Osteoblast (primary cell): ENCODE measurements around the gene CMPK1. TPM values are rescaled to one million over a fixed set of nuclear protein-coding genes. Genes with fewer than 3 reads are reported as not detected.

Source experiments
- DNase-seq: peaks from one replicate; pipeline ENCODE4 v3.0.0; 2011; ENCODE audit warnings: low spot score, mixed read lengths; ENCODE audit not compliant: insufficient read length; ENCODE audit errors: missing footprints
- H2AFZ ChIP-seq: 2 replicates; pipeline ENCODE4 v1.6.0; 2011; ENCODE audit warnings: mild to moderate bottlenecking, low read length
- H3K27ac ChIP-seq: 2 replicates; pipeline ENCODE4 v1.5.1; 2011; ENCODE audit warnings: mild to moderate bottlenecking, low read depth, low read length, moderate library complexity
- H3K27me3 ChIP-seq: 2 replicates; pipeline ENCODE4 v1.6.0; 2012; ENCODE audit warnings: mild to moderate bottlenecking, control low read depth, inconsistent platforms, low read length, moderate library complexity; ENCODE audit not compliant: insufficient read depth
- H3K36me3 ChIP-seq: 2 replicates; pipeline ENCODE4 v1.5.1; 2011; ENCODE audit warnings: mild to moderate bottlenecking, low read length, control low read depth, moderate library complexity; ENCODE audit not compliant: insufficient read depth
- H3K4me1 ChIP-seq: 2 replicates; pipeline ENCODE4 v1.5.1; 2011; ENCODE audit warnings: mild to moderate bottlenecking, low read length, control low read depth, moderate library complexity; ENCODE audit not compliant: insufficient read depth
- H3K4me2 ChIP-seq: 2 replicates; pipeline ENCODE4 v1.6.0; 2011; ENCODE audit warnings: mild to moderate bottlenecking, low read length; ENCODE audit not compliant: insufficient read depth
- H3K4me3 ChIP-seq: fragments of 200-600 bp; sonication (generic); 3 replicates; pipeline ENCODE4 v1.5.1; 2012; ENCODE audit warnings: mild to moderate bottlenecking, low read length, inconsistent platforms; ENCODE audit not compliant: insufficient read depth
- H3K79me2 ChIP-seq: 2 replicates; pipeline ENCODE4 v1.6.0; 2012; ENCODE audit warnings: mild to moderate bottlenecking, low read length, control low read depth, inconsistent platforms; ENCODE audit not compliant: insufficient read depth
- H3K9me3 ChIP-seq: 2 replicates; pipeline ENCODE4 v1.5.1; 2011; ENCODE audit warnings: low read depth, low read length, control low read depth
- H4K20me1 ChIP-seq: 2 replicates; pipeline ENCODE4 v1.6.0; 2012; ENCODE audit warnings: mild to moderate bottlenecking, low read length, control low read depth; ENCODE audit not compliant: insufficient read depth
- total RNA-seq: library from RNA; depleted of rRNA; stranded (reverse); fragments of >200 nt; gene quantifications from 2 replicates; pipeline ENCODE4 v1.2.3, GENCODE V29; 2012
- TF ChIP-seq, protein P1 (sequence below): IDR thresholded peaks from 2 replicates; pipeline ENCODE4 v1.5.1; 2011; ENCODE audit warnings: mild to moderate bottlenecking, low read depth, low read length, moderate library complexity; ENCODE audit errors: extremely low read depth

CMPK1 gene
- total RNA-seq, 1 donor, result 111 TPM

DNA sequence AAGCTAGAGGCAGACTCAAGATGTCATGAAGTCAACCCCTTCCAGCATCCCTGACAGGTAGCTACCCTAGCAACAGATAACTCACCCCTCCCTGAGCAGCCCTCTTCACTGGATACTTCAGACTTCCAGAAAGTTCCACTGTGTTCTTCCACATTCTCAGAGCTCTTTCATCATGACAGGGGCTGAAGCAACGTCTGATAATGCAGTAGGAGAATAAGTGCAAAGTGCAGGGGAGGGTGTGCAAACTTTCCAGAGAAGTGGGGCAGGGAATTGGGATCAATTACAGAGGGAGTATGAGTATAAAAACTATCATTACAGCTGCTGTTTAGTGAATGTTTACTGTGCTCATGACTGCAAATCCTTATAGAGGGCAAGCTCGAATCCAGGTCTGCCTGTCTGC lies 56.1 kb downstream of the CMPK1 start:
- Histone ChIP-seq H3K36me3 (no peaks in the 10 kb centered on the region), H3K9me3 (no peaks in the 10 kb centered on the region), H2AFZ (no peak overlapping the region), H3K27ac (no peak overlapping the region), H3K4me1 (peaks cover 2% of the 10 kb centered on the region), H4K20me1 (peaks cover 5% of the 10 kb centered on the region), H3K79me2 (no peaks in the 10 kb centered on the region), H3K4me2 (no peak overlapping the region), H3K4me3 (no peak overlapping the region), H3K27me3 (no peaks in the 10 kb centered on the region)
- TF ChIP-seq, protein P1, sequence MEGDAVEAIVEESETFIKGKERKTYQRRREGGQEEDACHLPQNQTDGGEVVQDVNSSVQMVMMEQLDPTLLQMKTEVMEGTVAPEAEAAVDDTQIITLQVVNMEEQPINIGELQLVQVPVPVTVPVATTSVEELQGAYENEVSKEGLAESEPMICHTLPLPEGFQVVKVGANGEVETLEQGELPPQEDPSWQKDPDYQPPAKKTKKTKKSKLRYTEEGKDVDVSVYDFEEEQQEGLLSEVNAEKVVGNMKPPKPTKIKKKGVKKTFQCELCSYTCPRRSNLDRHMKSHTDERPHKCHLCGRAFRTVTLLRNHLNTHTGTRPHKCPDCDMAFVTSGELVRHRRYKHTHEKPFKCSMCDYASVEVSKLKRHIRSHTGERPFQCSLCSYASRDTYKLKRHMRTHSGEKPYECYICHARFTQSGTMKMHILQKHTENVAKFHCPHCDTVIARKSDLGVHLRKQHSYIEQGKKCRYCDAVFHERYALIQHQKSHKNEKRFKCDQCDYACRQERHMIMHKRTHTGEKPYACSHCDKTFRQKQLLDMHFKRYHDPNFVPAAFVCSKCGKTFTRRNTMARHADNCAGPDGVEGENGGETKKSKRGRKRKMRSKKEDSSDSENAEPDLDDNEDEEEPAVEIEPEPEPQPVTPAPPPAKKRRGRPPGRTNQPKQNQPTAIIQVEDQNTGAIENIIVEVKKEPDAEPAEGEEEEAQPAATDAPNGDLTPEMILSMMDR, result no peak
- DNase-seq, result no peak

DNA sequence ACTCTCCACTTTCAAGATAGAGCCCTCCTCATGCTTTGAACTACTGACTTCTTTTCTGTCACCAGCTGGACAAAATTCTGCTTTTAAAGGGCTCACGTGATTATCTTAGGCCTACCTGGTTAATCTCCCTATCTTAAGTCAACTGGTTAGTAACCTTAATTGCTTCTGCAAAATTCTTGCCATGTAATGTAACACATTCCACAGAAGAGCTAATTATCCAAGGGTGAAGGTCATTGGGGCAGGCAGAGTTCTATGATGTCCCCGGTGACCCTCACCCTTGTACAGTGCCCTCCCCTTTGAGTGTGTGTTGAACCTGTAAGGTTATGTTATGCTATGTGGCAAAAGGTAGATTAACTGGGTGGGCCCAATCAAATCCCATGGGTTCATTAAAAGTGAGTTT lies 57.3 kb downstream of the CMPK1 start:
- H3K9me3 ChIP-seq, result no peaks in the 10 kb centered on the region
- no peak overlapping the region for H3K27ac ChIP-seq
- no peak for DNase-seq
- H3K27me3 ChIP-seq, result no peaks in the 10 kb centered on the region
- no peak overlapping the region for H3K4me2 ChIP-seq
- H3K4me1 ChIP-seq, result peaks cover 2% of the 10 kb centered on the region
- H2AFZ ChIP-seq, result no peak overlapping the region
- H3K79me2 ChIP-seq, result no peaks in the 10 kb centered on the region
- TF ChIP-seq, protein P1, result no peak
- H4K20me1 ChIP-seq, result peaks cover 5% of the 10 kb centered on the region
- H3K4me3 ChIP-seq, result no peak overlapping the region
- H3K36me3 ChIP-seq, result no peaks in the 10 kb centered on the region

DNA sequence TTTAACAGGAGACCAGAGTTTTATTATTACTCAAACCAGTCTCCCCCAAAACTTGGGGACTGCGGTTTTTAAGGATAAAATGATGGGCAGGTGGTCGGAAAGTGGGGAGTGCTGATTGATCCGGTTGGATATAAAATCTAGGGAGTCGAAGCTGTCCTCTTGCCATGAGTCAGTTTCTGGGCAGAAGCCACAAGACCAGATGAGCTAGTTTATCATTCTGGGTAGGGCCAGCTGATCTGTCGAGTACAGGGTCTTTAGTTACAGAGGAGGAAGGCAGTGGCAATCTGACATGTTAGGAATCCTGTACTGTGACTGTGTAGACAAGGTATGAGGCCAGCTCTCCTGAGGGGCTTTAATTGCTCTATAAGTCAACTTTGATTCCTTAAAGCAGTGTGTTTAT lies 59.6 kb downstream of the CMPK1 start:
- Histone ChIP-seq H3K4me3 (no peak overlapping the region), H3K79me2 (no peaks in the 10 kb centered on the region), H3K9me3 (no peaks in the 10 kb centered on the region), H3K4me1 (no peaks in the 10 kb centered on the region), H3K4me2 (no peak overlapping the region), H4K20me1 (peaks cover 5% of the 10 kb centered on the region), H3K27ac (no peak overlapping the region), H3K36me3 (no peaks in the 10 kb centered on the region), H3K27me3 (no peaks in the 10 kb centered on the region), H2AFZ (no peak overlapping the region)
- no peak for DNase-seq
- TF ChIP-seq, protein P1, result no peak

DNA sequence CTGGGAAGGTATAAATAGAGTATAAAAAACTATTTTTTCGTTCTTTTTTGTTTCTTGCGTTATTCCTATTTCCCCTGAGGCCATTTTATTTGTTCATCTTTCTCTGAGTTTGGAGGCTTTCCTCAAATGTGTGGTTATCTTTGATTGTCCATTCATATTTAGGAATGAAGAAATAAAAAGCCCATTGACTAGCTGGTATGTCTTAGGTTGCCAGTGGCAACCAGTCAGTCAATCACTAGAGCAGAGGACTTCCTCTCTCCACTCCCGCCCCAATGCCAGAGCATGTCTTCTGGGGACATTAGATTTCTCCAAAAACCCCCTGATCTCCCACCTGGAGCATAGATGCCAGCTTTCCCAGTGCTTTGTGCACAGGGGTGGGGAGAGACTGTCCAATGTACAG lies 61.8 kb downstream of the CMPK1 start:
- H3K4me1 ChIP-seq, result no peaks in the 10 kb centered on the region

More for the DNA sequence above, 61.8 kb downstream of the CMPK1 start:
- TF ChIP-seq, protein P1, result no peak
- Histone ChIP-seq H3K36me3 (no peaks in the 10 kb centered on the region), H3K27ac (no peak overlapping the region), H3K4me2 (no peak overlapping the region), H3K4me3 (no peak overlapping the region), H4K20me1 (no peaks in the 10 kb centered on the region), H2AFZ (no peak overlapping the region), H3K9me3 (no peaks in the 10 kb centered on the region), H3K27me3 (no peaks in the 10 kb centered on the region), H3K79me2 (no peaks in the 10 kb centered on the region)
- DNase-seq, result no peak
